Transverse colon (tissue), 4 donors: Measurements from ENCODE around the gene CES3.

Experiments
- EP300 ChIP-seq: sonication (generic); formaldehyde crosslinking; IDR thresholded peaks from one replicate; pipeline ENCODE4 v1.6.1; 2017; ENCODE audit warnings: antibody characterized with exemption, low read depth
- POLR2A ChIP-seq: fragments of 450-650 bp; IDR thresholded peaks from one replicate; pipeline ENCODE4 v1.6.1; 2016; ENCODE audit warnings: antibody characterized with exemption, mild to moderate bottlenecking, moderate library complexity
- POLR2AphosphoS5 ChIP-seq, 3 donors: sonication (generic); formaldehyde crosslinking; IDR thresholded peaks; one replicate each; pipeline ENCODE4 v1.6.1; 2016; ENCODE audit warnings: antibody characterized with exemption in 3 of 3
- TF ChIP-seq, protein P1 (sequence below), 5 experiments: fragments of 200-600 bp in 3 of 5; fragments of 450-650 bp in 2 of 5; sonication (generic) in 3 of 5; IDR thresholded peaks; 1 replicate in 2 of 5; 2 replicates in 3 of 5; pipeline ENCODE4 v1.5.1; 2016 to 2017; ENCODE audit warnings: antibody characterized with exemption in 5 of 5, inconsistent platforms in 3 of 5, mild to moderate bottlenecking in 2 of 5, moderate library complexity in 1 of 5

DNA sequence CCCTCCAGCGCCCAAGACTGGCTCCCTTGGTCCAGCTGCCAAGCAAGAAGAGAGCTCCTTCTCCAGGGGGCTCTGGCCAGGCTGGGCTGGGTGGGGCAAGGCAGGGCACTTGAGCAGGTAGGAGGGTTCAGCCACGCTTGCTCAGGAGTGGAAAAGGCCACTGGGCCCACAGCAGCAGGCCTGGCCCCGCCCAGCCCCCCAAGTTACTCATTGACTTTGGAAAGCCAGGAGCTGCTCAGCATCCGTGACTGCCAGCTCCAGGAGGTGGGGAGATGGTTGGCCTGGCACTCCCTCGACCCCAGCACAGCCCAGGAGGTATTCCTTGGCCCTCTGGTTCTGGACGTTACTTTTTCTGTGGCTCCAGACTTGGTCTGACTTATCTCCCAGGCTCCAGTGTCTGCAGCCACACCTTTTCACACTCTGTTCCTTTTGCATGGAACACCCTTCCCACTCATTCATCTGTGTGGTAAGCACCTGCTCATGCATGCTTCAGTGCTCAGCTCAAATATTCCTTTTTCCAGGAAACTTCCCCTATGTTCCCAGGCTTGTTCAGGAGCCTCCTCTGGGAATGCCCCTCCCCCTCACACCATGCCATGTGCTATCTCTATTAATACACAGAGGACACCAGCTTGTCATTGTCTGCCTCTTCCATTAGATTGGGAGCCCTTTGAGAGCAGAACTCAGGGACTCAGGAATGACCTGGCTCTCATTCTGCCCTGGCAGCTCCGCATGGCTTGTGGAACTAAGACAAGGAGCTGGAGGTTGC lies 42.1 kb upstream of the CES3 start, which contains the start of gene CDH16:
- TF ChIP-seq, protein P1, sequence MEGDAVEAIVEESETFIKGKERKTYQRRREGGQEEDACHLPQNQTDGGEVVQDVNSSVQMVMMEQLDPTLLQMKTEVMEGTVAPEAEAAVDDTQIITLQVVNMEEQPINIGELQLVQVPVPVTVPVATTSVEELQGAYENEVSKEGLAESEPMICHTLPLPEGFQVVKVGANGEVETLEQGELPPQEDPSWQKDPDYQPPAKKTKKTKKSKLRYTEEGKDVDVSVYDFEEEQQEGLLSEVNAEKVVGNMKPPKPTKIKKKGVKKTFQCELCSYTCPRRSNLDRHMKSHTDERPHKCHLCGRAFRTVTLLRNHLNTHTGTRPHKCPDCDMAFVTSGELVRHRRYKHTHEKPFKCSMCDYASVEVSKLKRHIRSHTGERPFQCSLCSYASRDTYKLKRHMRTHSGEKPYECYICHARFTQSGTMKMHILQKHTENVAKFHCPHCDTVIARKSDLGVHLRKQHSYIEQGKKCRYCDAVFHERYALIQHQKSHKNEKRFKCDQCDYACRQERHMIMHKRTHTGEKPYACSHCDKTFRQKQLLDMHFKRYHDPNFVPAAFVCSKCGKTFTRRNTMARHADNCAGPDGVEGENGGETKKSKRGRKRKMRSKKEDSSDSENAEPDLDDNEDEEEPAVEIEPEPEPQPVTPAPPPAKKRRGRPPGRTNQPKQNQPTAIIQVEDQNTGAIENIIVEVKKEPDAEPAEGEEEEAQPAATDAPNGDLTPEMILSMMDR (IDR thresholded peaks at IDR 0.05), result no peak
- TF ChIP-seq POLR2AphosphoS5 (IDR thresholded peaks at IDR 0.05) (no peak), EP300 (no peak), POLR2A (no peak)
